Colonic mucosa (tissue), 4 donors: ENCODE measurements around the gene LRATD1. TPM values are rescaled to one million over a fixed set of nuclear protein-coding genes. Genes with fewer than 3 reads are reported as not detected.

Source experiments
- DNase-seq: peaks from one replicate; pipeline ENCODE4 v3.0.0-alpha.2; 2020
- H3K27ac ChIP-seq: fragments of 200-600 bp; one replicate; pipeline ENCODE4 v1.8.0; 2021
- H3K27me3 ChIP-seq: fragments of 200-600 bp; one replicate; pipeline ENCODE4 v1.8.0; 2021
- H3K36me3 ChIP-seq: fragments of 200-600 bp; one replicate; pipeline ENCODE4 v1.8.0; 2021
- H3K4me1 ChIP-seq: fragments of 200-600 bp; one replicate; pipeline ENCODE4 v1.8.0; 2021; ENCODE audit warnings: mild to moderate bottlenecking
- H3K4me3 ChIP-seq: fragments of 200-600 bp; one replicate; pipeline ENCODE4 v1.8.0; 2021
- H3K9ac ChIP-seq, 2 donors: one replicate each; pipeline ENCODE4 v1.7.0; 2013; ENCODE audit warnings: control low read depth in 2 of 2, low read depth in 2 of 2, low read length in 2 of 2
- H3K9me3 ChIP-seq: fragments of 200-600 bp; one replicate; pipeline ENCODE4 v1.8.0; 2021
- CTCF ChIP-seq: fragments of 200-600 bp; IDR thresholded peaks from one replicate; pipeline ENCODE4 v1.8.0; 2022; ENCODE audit warnings: antibody characterized with exemption, mild to moderate bottlenecking
- intact Hi-C: fragments of 100-400 bp; cut with DNase I; formaldehyde crosslinking; loops from one replicate; pipeline ENCODE4 v1.14.1; 2022
- total RNA-seq, 2 donors: library from RNA; stranded (reverse); fragmentation: NEBNext Ultra II Directional in 1 of 2; extraction: Animal tissue kit (Norgen Biotek cat#: 25700) in 1 of 2; gene quantifications; one replicate each; pipeline ENCODE4 v1.2.1, GENCODE V29; 2021
- donor health status: healthy.
- donor health status: DM: no; HTN: no; CAD: no.
- donor health status: DM: no; HTN: no; CAD: no.

The LRATD1 gene
- total RNA-seq, 2 donors from 2014 or later: 200 to 227 TPM

GRCh38 chr2:14633461-14634181 is 1.1 kb downstream of the LRATD1 start:
- H3K4me1 ChIP-seq: no peaks in the 10 kb centered on the region
- no peaks in the 10 kb centered on the region for H3K36me3 ChIP-seq
- no peaks in the 10 kb centered on the region for H3K9me3 ChIP-seq
- no peaks in the 10 kb centered on the region for H3K27me3 ChIP-seq
- H3K27ac ChIP-seq: peak overlapping the region; percentile 78
- intact Hi-C loops: loop anchor here (5.0 kb wide), 1 partner anchor 76 kb away; no protein-coding TSS in a partner anchor
- no peak for TF ChIP-seq CTCF
- peak overlapping the region; percentile 83 to 99 for H3K9ac ChIP-seq
- DNase-seq: peak; percentile 33
- peak overlapping the region; percentile 70 for H3K4me3 ChIP-seq

- Histone ChIP-seq H3K9me3 (no peaks in the 10 kb centered on the region), H3K27ac (peak overlapping the region; percentile 78), H3K4me3 (peak overlapping the region; percentile 70), H3K36me3 (no peaks in the 10 kb centered on the region), H3K27me3 (no peaks in the 10 kb centered on the region), H3K9ac (peak overlapping the region; percentile 83 to 99), H3K4me1 (no peaks in the 10 kb centered on the region)
- intact Hi-C loops: loop anchor here (5.0 kb wide), 1 partner anchor 77 kb away; no protein-coding TSS in a partner anchor
- TF ChIP-seq CTCF: no peak
- DNase-seq: no peak
Measured at GRCh38 chr2:14634182-14634488, 1.6 kb downstream of the LRATD1 start.

- H3K4me1 ChIP-seq: no peaks in the 10 kb centered on the region
- TF ChIP-seq CTCF: peak; percentile 65
- no peaks in the 10 kb centered on the region for H3K27me3 ChIP-seq
- no peaks in the 10 kb centered on the region for H3K9me3 ChIP-seq
- H3K9ac ChIP-seq: peak overlapping the region; percentile 83 to 99
- intact Hi-C loops: loop anchor here (5.0 kb wide), 1 partner anchor 77 kb away; no protein-coding TSS in a partner anchor
- H3K4me3 ChIP-seq: peak overlapping the region; percentile 70
- peak; percentile 86 for DNase-seq
- peak overlapping the region; percentile 78 for H3K27ac ChIP-seq
- no peaks in the 10 kb centered on the region for H3K36me3 ChIP-seq
Measured at GRCh38 chr2:14634489-14635390, 2.2 kb downstream of the LRATD1 start.

- Histone ChIP-seq H3K4me3 (peak overlapping the region; percentile 70), H3K27me3 (no peaks in the 10 kb centered on the region), H3K36me3 (no peaks in the 10 kb centered on the region), H3K9ac (peak overlapping the region; percentile 83 to 99), H3K9me3 (no peaks in the 10 kb centered on the region), H3K4me1 (no peaks in the 10 kb centered on the region), H3K27ac (peak overlapping the region; percentile 78)
- peak; percentile 89 for DNase-seq
- intact Hi-C loops: no loop called here
- no peak for TF ChIP-seq CTCF
Measured at GRCh38 chr2:14635391-14635871, 2.9 kb downstream of the LRATD1 start.

- Histone ChIP-seq H3K4me3 (no peak overlapping the region), H3K36me3 (no peaks in the 10 kb centered on the region), H3K27me3 (no peaks in the 10 kb centered on the region), H3K9me3 (no peaks in the 10 kb centered on the region), H3K27ac (no peak overlapping the region), H3K9ac (no peak overlapping the region), H3K4me1 (no peaks in the 10 kb centered on the region)
- TF ChIP-seq CTCF: no peak
- intact Hi-C loops: no loop called here
- DNase-seq: no peak
Measured at GRCh38 chr2:14638488-14638887, 6.0 kb downstream of the LRATD1 start.
